Natural killer cell (primary cell): ENCODE measurements around the gene TJAP1. TPM values are rescaled to one million over a fixed set of nuclear protein-coding genes. Genes with fewer than 3 reads are reported as not detected.
"Not testable (repeated sequence)": the region's sequence is repeated elsewhere in the genome, so short reads cannot be mapped to it uniquely, and the experiment has no call there.

Experiments used
- ATAC-seq, 3 donors: fragments of 150-1000 bp in 2 of 3; fragments of 200-7000 bp in 1 of 3; cut with Tn5 transposase; 1 replicate in 1 of 3; 2 replicates in 2 of 3; pipeline ENCODE4 v1.10.0; 2021; ENCODE audit warnings: mild to moderate bottlenecking in 2 of 3, moderate library complexity in 2 of 3
- DNase-seq, 2 donors: peaks; one replicate each; pipeline versions ENCODE4 v3.0.0 to v3.0.0-alpha.2; 2013 to 2021; ENCODE audit warnings: mixed read lengths in 1 of 2
- H3K27ac ChIP-seq: one replicate; pipeline ENCODE4 v1.5.1; 2013; ENCODE audit warnings: mild to moderate bottlenecking, low read length
- H3K27me3 ChIP-seq: one replicate; pipeline ENCODE4 v1.6.1; 2013; ENCODE audit warnings: low read length; ENCODE audit not compliant: control insufficient read depth, insufficient read depth
- H3K36me3 ChIP-seq: one replicate; pipeline ENCODE4 v1.6.1; 2013; ENCODE audit warnings: low read length; ENCODE audit not compliant: control insufficient read depth, insufficient read depth
- H3K4me1 ChIP-seq: one replicate; pipeline ENCODE4 v1.6.1; 2013; ENCODE audit warnings: low read length; ENCODE audit not compliant: control insufficient read depth, insufficient read depth
- H3K4me3 ChIP-seq: one replicate; pipeline ENCODE4 v1.5.1; 2013; ENCODE audit warnings: low read length
- H3K9me3 ChIP-seq: one replicate; pipeline ENCODE4 v1.6.1; 2013; ENCODE audit warnings: low read length; ENCODE audit not compliant: control insufficient read depth, insufficient read depth
- H3K27ac Mint-ChIP-seq, 2 donors: one replicate each; pipeline ENCODE4 v1.8.0; 2022; ENCODE audit warnings: mild to moderate bottlenecking in 2 of 2, mixed read lengths in 2 of 2, moderate library complexity in 1 of 2
- H3K27me3 Mint-ChIP-seq, 2 donors: one replicate each; pipeline ENCODE4 v1.8.0; 2022; ENCODE audit warnings: low read depth in 2 of 2, mixed read lengths in 2 of 2
- H3K36me3 Mint-ChIP-seq: one replicate; pipeline ENCODE4 v1.8.0; 2022; ENCODE audit warnings: mixed read lengths
- H3K4me1 Mint-ChIP-seq, 2 donors: one replicate each; pipeline ENCODE4 v1.8.0; 2022; ENCODE audit warnings: mixed read lengths in 2 of 2
- H3K4me3 Mint-ChIP-seq: one replicate; pipeline ENCODE4 v1.8.0; 2022; ENCODE audit warnings: mild to moderate bottlenecking, moderate library complexity, mixed read lengths
- H3K9me3 Mint-ChIP-seq, 2 donors: one replicate each; pipeline ENCODE4 v1.8.0; 2022; ENCODE audit warnings: mixed read lengths in 2 of 2
- WGBS: methylation state at CpG from one replicate; pipeline ENCODE4 v1.1.7; 2013; ENCODE audit warnings: missing lambda C conversion rate; ENCODE audit not compliant: insufficient coverage; 5-methylcytosine and 5-hydroxymethylcytosine counted together
- intact Hi-C: fragments of 100-400 bp; cut with micrococcal nuclease; formaldehyde crosslinking; loops from one replicate; pipeline ENCODE4 v1.14.2; 2022
- total RNA-seq, 4 donors: library from RNA; stranded (reverse); fragments of 120-200 nt in 1 of 4; gene quantifications; one replicate each; pipeline versions ENCODE4 v1.2.3 to v1.2.4, GENCODE V29; 2013 to 2022
- TF ChIP-seq, protein P1 (sequence below): fragments of 200-600 bp; IDR thresholded peaks from one replicate; pipeline ENCODE4 v1.8.0; 2022; ENCODE audit warnings: antibody characterized with exemption

The TJAP1 gene
- total RNA-seq, 3 donors from 2014 or later (not counting 1 experiment from before 2014, with no cell fraction given): 26.7 to 33.8 (median 29.9) TPM

GRCh38 chr6:43524483-43524961 lies 47.2 kb downstream of the TJAP1 start:
- Histone ChIP-seq H3K36me3 (peaks cover 92% of the 10 kb centered on the region), H3K27me3 (no peaks in the 10 kb centered on the region), H3K4me1 (no peaks in the 10 kb centered on the region), H3K4me3 (no peak overlapping the region), H3K9me3 (no peaks in the 10 kb centered on the region), H3K27ac (no peak overlapping the region)
- WGBS: 90% methylated on average over 10 of the region's 10 CpGs
- Mint-ChIP-seq H3K9me3 (no peaks in the 10 kb centered on the region), H3K27ac (no peak overlapping the region), H3K4me1 (no peaks in the 10 kb centered on the region), H3K27me3 (no peaks in the 10 kb centered on the region), H3K36me3 (peaks cover 8% of the 10 kb centered on the region), H3K4me3 (no peak overlapping the region)
- DNase-seq: no peak
- ATAC-seq: no peak
- intact Hi-C loops: no loop called here
- TF ChIP-seq, protein P1, sequence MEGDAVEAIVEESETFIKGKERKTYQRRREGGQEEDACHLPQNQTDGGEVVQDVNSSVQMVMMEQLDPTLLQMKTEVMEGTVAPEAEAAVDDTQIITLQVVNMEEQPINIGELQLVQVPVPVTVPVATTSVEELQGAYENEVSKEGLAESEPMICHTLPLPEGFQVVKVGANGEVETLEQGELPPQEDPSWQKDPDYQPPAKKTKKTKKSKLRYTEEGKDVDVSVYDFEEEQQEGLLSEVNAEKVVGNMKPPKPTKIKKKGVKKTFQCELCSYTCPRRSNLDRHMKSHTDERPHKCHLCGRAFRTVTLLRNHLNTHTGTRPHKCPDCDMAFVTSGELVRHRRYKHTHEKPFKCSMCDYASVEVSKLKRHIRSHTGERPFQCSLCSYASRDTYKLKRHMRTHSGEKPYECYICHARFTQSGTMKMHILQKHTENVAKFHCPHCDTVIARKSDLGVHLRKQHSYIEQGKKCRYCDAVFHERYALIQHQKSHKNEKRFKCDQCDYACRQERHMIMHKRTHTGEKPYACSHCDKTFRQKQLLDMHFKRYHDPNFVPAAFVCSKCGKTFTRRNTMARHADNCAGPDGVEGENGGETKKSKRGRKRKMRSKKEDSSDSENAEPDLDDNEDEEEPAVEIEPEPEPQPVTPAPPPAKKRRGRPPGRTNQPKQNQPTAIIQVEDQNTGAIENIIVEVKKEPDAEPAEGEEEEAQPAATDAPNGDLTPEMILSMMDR: no peak

- H3K4me1 Mint-ChIP-seq: no peaks in the 10 kb centered on the region
- Histone ChIP-seq H3K27ac (no peak overlapping the region), H3K36me3 (peaks cover 40% of the 10 kb centered on the region), H3K4me3 (no peak overlapping the region), H3K4me1 (no peaks in the 10 kb centered on the region), H3K27me3 (no peaks in the 10 kb centered on the region), H3K9me3 (no peaks in the 10 kb centered on the region)
- no peak overlapping the region for H3K27ac Mint-ChIP-seq
- 80% methylated on average over 1 of the region's 1 CpG for WGBS
- DNase-seq: no peak
- peaks cover 14% of the 10 kb centered on the region for H3K36me3 Mint-ChIP-seq
- TF ChIP-seq, protein P1: no peak
- H3K4me3 Mint-ChIP-seq: no peak overlapping the region
- H3K27me3 Mint-ChIP-seq: no peaks in the 10 kb centered on the region
- no peak for ATAC-seq
- no peaks in the 10 kb centered on the region for H3K9me3 Mint-ChIP-seq
- intact Hi-C loops: no loop called here
Measured at GRCh38 chr6:43532201-43532600, 54.8 kb downstream of the TJAP1 start.

DNA sequence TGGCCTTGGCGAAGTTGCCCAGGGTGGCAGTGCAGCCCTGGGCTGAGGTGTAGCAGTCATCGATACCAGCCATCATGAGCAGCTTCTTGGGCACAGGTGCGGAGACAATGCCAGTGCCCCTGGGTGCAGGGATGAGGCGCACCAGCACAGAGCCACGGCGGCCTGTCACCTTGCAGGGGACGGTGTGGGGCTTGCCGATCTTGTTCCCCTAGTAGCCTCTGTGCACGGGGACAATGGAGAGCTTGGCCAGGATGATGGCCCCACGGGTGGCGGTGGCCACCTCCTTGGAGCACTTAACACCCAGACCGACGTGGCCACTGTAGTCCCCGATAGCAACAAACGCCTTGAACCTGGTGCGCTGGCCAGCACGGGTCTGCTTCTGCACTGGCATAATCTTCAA lies 61.6 kb downstream of the TJAP1 start:
- H3K4me3 ChIP-seq, intact Hi-C loops, H3K27ac ChIP-seq, H3K9me3 ChIP-seq, H3K4me1 Mint-ChIP-seq, H3K36me3 Mint-ChIP-seq, H3K27me3 Mint-ChIP-seq, DNase-seq, H3K4me3 Mint-ChIP-seq, H3K27me3 ChIP-seq, H3K9me3 Mint-ChIP-seq, H3K27ac Mint-ChIP-seq, H3K4me1 ChIP-seq, ATAC-seq: not testable (repeated sequence)
- WGBS: 98% methylated on average over 15 of the region's 17 CpGs
- peaks cover 28% of the 10 kb centered on the region for H3K36me3 ChIP-seq

DNA sequence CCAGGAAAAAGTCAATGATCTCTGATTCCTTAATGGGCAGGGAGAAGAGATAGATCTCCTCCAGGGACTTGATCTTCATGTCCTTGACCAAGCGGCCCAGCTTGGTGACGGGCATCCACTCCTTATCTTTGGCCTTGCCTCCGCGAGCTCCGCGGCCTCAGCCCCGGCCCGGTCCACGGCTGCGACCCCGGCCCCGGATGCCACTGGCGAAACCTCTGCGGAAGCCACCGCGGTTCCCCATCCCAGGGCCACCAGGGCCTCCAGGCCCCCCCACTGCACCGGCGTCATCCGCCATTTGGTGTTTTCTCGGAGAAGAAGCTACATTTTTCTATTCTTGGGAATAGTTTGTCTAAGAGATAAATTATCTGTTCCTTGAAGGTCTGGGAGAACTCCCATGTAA lies 62.0 kb downstream of the TJAP1 start:
- H3K27me3 ChIP-seq, DNase-seq, H3K9me3 ChIP-seq, H3K4me1 Mint-ChIP-seq, H3K4me3 ChIP-seq, H3K27ac ChIP-seq, H3K4me3 Mint-ChIP-seq, H3K27ac Mint-ChIP-seq, H3K9me3 Mint-ChIP-seq, H3K4me1 ChIP-seq, ATAC-seq, H3K27me3 Mint-ChIP-seq, intact Hi-C loops, H3K36me3 Mint-ChIP-seq: not testable (repeated sequence)
- 97% methylated on average over 19 of the region's 20 CpGs for WGBS
- peaks cover 28% of the 10 kb centered on the region for H3K36me3 ChIP-seq
